Testis (tissue), 3 donors: Measurements from ENCODE around the gene RGS7. TPM values are rescaled to one million over a fixed set of nuclear protein-coding genes. Genes with fewer than 3 reads are reported as not detected.

Source experiments
- DNase-seq: peaks from one replicate; pipeline ENCODE4 v3.0.0-alpha.2; 2019
- H3K27ac ChIP-seq, 2 donors: fragments of 200-600 bp; sonication (generic); one replicate each; pipeline ENCODE4 v1.5.1; 2019
- H3K27me3 ChIP-seq: fragments of 200-600 bp; sonication (generic); one replicate; pipeline ENCODE4 v1.5.1; 2019
- H3K36me3 ChIP-seq: fragments of 200-600 bp; sonication (generic); one replicate; pipeline ENCODE4 v1.5.1; 2017; ENCODE audit warnings: low read depth; ENCODE audit errors: missing control alignments
- H3K4me1 ChIP-seq: fragments of 200-600 bp; sonication (generic); one replicate; pipeline ENCODE4 v1.5.1; 2019
- H3K4me3 ChIP-seq, 2 donors: fragments of 200-600 bp; sonication (generic); one replicate each; pipeline ENCODE4 v1.5.1; 2017 to 2019
- H3K9me3 ChIP-seq: fragments of 200-600 bp; sonication (generic); one replicate; pipeline ENCODE4 v1.5.1; 2017
- CTCF ChIP-seq, 3 experiments: fragments of 450-650 bp in 2 of 3; fragments of 200-600 bp in 1 of 3; sonication (generic) in 1 of 3; IDR thresholded peaks; one replicate each; pipeline ENCODE4 v1.5.1; 2016 to 2019; ENCODE audit warnings: antibody characterized with exemption in 3 of 3, mild to moderate bottlenecking in 2 of 3, moderate library complexity in 1 of 3
- POLR2A ChIP-seq: fragments of 450-650 bp; IDR thresholded peaks from one replicate; pipeline ENCODE4 v1.6.1; 2017; ENCODE audit warnings: antibody characterized with exemption, mild to moderate bottlenecking, moderate library complexity
- WGBS, 2 donors: methylation state at CpG; one replicate each; pipeline ENCODE4 v1.1.5; 2018; 5-methylcytosine and 5-hydroxymethylcytosine counted together
- intact Hi-C: fragments of 100-400 bp; cut with DNase I; formaldehyde crosslinking; loops from one replicate; pipeline ENCODE4 v1.15.1; 2023; ENCODE audit warnings: low total_unique reads
- polyA plus RNA-seq: library from polyadenylated mRNA; stranded (reverse); fragments of 350-450 nt; fragmentation: Illumina TruSeq; extraction: RNeasy Lipid Tissue Mini Kit (QIAGEN cat#74804); gene quantifications from one replicate; pipeline ENCODE4 v1.2.3, GENCODE V29; 2014; ENCODE audit warnings: low read depth, low replicate concordance; ENCODE audit not compliant: insufficient read depth
- total RNA-seq, 2 donors: library from RNA; depleted of rRNA; stranded (reverse); fragments of >200 nt; gene quantifications; one replicate each; pipeline ENCODE4 v1.2.3, GENCODE V29; 2016

RGS7 gene
- total and polyA plus RNA-seq, 3 donors from 2014 or later = 5.0 to 6.6 (median 5.4) TPM

GRCh38 chr1:240925273-240925672 is 431.7 kb downstream of the RGS7 start:
- intact Hi-C loops = no loop called here
- Histone ChIP-seq H3K36me3 (no peaks in the 10 kb centered on the region), H3K27me3 (no peaks in the 10 kb centered on the region), H3K4me3 (no peak overlapping the region), H3K27ac (no peak overlapping the region), H3K4me1 (no peaks in the 10 kb centered on the region), H3K9me3 (no peaks in the 10 kb centered on the region)
- TF ChIP-seq CTCF (IDR thresholded peaks at IDR 0.05) (no peak), POLR2A (no peak)
- WGBS, 2 donors = 95 to 100% methylated on average over 4 of the region's 4 CpGs
- DNase-seq = no peak

- no peak for DNase-seq
- Histone ChIP-seq H3K27ac (no peak overlapping the region), H3K4me1 (no peaks in the 10 kb centered on the region), H3K36me3 (no peaks in the 10 kb centered on the region), H3K4me3 (no peak overlapping the region), H3K27me3 (no peaks in the 10 kb centered on the region), H3K9me3 (no peaks in the 10 kb centered on the region)
- WGBS, 2 donors = 79 to 85% methylated on average over 1 of the region's 1 CpG
- TF ChIP-seq POLR2A (no peak), CTCF (IDR thresholded peaks at IDR 0.05) (no peak)
- intact Hi-C loops = no loop called here
Observed at GRCh38 chr1:240917976-240918375, 439.0 kb downstream of the RGS7 start.

- Histone ChIP-seq H3K9me3 (no peaks in the 10 kb centered on the region), H3K36me3 (no peaks in the 10 kb centered on the region), H3K27ac (no peak overlapping the region), H3K4me3 (no peak overlapping the region), H3K27me3 (no peaks in the 10 kb centered on the region), H3K4me1 (no peaks in the 10 kb centered on the region)
- 52 to 60% methylated on average over 1 of the region's 1 CpG for WGBS, 2 donors
- TF ChIP-seq CTCF (IDR thresholded peaks at IDR 0.05) = no peak
- TF ChIP-seq POLR2A = no peak
- no peak for DNase-seq
- intact Hi-C loops = no loop called here
Observed at GRCh38 chr1:240914506-240914905, 442.5 kb downstream of the RGS7 start.

- Histone ChIP-seq H3K4me3 (no peak overlapping the region), H3K27me3 (no peaks in the 10 kb centered on the region), H3K4me1 (no peaks in the 10 kb centered on the region), H3K9me3 (no peaks in the 10 kb centered on the region), H3K27ac (no peak overlapping the region), H3K36me3 (no peaks in the 10 kb centered on the region)
- TF ChIP-seq POLR2A (no peak), CTCF (IDR thresholded peaks at IDR 0.05) (no peak)
- WGBS, 2 donors = 51 to 60% methylated on average over 4 of the region's 4 CpGs
- DNase-seq = no peak
- intact Hi-C loops = no loop called here
Observed at GRCh38 chr1:240912821-240913220, 444.2 kb downstream of the RGS7 start.

- DNase-seq = no peak
- intact Hi-C loops = no loop called here
- Histone ChIP-seq H3K27ac (no peak overlapping the region), H3K36me3 (no peaks in the 10 kb centered on the region), H3K4me3 (no peak overlapping the region), H3K27me3 (no peaks in the 10 kb centered on the region), H3K9me3 (no peaks in the 10 kb centered on the region), H3K4me1 (no peaks in the 10 kb centered on the region)
- no peak for TF ChIP-seq POLR2A
- 87 to 89% methylated on average over 11 to 12 of the region's 12 CpGs for WGBS, 2 donors
Observed at GRCh38 chr1:240909701-240910457, 447.1 kb downstream of the RGS7 start.
